GM21447 (cell line): Measurements from ENCODE around the gene TMEM245.
"Not testable (repeated sequence)": the region's sequence is repeated elsewhere in the genome, so short reads cannot be mapped to it uniquely, and the experiment has no call there.

Experiments used
- ATAC-seq: cut with Tn5 transposase; IDR thresholded peaks from one replicate; pipeline ENCODE4 v1.9.1; 2021; ENCODE audit not compliant: unreplicated experiment

Gene TMEM245

DNA sequence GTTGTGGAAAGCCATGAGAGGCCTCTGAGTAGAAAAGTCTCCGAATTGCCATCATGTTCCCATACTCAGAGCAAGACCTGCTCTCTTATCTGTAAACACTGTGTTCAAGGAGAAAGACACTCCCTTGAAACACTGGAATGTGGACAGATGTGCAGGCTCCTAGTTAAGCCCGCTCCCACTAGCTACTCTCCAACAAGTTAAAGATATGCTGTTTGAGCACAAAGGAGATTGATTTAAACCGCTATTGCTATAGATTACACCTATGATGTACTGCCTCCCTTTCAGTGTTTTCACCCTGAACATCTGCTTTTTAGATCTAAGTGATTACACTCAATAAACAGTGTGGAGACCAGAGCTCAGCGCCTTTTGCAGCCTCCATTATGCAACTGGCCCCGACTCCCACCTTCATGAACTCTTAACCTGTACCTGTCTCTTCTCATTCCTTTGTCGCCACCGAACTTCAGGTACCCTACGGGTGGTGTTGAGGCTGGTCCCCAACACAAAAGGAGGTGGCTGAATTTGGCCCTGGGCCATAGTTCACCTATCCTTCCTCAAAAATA lies 47.5 kb downstream of the TMEM245 start:
- ATAC-seq, result no peak

DNA sequence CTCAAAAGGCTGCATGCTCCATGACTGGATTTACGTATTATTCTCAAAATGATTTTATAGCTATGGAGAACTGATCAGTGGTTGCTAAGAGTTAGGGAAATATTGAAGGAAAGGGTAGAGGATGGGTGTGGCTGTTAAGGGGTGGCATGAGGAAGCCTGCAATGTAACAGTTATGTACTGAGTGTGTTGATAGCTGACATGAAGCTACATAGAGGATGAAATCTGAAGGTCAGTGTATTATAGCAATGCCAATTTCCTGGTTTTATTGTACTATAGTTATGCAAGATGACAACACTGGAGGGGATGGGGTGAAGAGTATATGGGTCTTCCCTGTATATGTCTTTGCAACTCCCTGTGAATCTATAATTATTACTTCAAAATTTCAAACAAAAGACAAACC lies 51.0 kb downstream of the TMEM245 start:
- ATAC-seq, result no peak

DNA sequence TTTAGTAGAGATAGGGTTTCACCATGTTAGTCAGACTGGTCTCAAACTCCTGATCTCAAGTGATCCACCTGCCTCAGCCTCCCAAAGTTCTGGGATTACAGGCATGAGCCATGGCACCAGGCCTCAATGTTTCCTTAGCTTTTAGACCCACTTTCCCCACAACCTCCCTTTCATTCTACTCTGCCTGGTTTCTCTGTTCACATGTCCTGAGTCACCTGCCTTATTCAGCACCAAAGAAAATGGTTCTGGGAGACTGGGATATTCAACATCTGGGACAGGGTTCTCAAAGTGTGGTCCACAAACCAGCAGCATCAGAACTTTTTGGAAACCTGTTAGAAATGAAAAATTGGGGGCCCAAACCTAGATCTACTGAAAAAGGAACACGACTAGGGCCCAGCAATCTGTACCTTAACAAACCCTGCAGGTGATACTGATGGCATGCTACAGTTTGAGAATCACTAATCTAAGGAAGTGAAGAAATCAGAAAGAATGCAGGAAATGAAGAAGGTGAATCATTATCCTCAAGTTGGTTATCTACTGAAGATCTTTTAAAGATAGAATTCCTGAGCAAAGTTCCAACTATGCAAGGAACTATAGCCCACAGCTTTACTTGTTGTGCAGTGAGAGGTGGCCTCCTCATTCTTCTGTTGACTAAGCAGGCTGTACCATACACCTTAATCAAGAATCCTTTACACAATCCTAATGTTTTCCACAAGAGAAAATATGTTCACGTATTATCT lies 54.6 kb downstream of the TMEM245 start:
- no peak for ATAC-seq

DNA sequence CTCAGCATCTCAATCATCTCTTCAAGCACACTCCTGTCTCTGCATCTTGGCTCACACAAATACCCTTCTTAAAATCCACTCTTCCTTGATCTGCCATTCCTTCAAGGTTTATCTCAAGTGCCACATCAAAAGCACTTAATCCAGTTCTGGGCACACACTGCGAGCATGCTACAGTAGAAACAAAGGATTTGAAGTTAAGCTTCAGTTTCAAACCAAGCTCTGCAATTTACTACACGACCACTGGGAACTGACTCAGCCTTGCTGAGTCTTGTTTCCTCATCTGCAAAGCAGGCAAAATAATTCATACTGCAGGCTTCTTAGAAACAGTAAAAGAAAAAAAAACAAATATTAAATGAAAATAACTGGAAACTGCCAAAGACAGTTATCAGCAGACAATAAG lies 56.0 kb downstream of the TMEM245 start:
- no peak for ATAC-seq

DNA sequence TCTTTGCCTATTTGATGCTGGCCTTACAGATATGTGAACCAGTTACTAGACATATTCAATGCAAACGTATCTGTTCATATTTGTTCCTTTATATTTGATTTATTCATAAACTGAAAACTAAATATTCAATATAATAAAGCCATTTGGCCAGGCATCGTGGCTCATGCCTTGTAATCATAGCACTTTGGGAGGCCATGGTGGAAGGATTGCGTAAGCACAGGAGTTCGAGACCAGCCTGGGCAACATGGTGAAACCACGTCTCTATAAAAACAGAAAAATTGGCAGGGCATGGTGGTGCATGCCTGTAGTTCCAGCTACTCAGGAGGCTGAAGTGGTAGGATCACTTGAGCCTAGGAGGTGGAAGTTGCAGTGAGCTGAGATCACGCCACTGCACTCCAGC lies 57.2 kb downstream of the TMEM245 start:
- no peak for ATAC-seq

DNA sequence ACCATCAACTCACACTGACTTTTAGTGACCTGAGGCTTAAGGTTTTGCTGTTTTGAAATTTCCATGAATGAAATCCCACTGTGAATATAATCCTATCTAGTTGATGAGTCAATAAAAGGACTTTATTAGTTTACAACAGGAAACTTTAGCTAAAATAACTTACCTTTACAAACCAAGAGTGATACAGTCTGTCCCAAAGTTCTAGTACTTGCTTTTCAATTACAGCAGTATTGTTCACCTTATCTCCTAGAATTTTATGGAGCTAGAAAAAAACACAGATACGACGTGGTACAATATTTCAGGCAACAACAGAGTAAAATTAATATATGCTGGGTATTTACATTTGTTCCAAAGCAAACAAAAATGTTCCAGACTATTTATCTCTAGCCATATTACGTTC lies 59.6 kb downstream of the TMEM245 start:
- no peak for ATAC-seq

DNA sequence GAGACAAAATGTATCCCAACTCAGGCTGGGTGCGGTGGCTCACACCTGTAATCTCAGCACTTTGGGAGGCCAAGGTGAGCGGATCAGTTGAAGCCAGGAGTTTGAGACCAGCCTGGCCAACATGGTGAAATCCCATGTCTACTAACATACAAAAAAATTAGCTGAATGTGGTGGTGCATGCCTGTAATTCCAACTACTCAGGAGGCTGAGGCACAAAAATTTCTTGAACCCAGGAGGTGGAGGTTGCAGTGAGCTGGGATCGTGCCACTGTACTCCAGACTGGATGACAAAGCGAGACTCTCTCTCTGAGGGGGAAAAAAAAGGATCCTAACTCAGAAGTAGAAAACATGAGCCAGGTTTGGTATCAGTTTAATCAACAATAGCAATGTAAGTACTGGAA lies 66.6 kb downstream of the TMEM245 start:
- ATAC-seq, result not testable (repeated sequence)

DNA sequence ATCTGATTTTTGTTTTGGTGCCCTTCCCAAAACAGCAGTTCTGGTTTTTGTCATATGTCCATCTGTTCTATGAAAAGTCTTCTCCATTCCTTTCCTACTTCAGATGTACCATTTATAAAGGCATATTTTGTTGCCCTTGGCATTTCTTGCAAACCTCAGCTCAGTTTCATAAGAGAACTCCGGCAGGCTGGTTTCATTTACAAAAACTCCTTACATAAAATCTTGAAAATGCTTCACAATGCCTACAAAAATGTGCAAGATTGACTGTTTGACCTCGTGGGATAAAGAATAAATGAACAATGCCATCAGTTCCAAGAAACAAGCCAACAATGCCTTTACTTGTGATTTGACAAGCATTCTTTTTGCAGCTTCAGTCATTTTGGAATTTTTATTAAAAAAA lies 67.3 kb downstream of the TMEM245 start:
- no peak for ATAC-seq

DNA sequence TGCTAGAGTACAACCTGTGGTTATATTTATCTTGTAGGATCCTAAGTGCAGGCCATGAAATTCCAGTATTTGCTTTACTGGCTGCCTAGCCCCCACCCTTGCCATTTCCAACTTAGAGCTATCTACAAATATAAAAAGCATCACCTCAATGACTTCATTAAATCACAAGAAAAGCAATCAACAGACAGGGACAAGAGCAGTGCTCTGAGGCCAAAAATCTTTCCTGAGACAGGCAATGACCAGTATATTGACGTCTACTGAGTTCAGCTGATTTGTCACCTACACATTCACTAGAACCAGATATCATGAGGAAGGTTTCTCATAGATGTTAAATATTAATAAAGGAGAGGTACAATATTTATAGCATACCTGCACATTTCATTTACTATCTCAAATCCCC lies 68.0 kb downstream of the TMEM245 start:
- no peak for ATAC-seq

DNA sequence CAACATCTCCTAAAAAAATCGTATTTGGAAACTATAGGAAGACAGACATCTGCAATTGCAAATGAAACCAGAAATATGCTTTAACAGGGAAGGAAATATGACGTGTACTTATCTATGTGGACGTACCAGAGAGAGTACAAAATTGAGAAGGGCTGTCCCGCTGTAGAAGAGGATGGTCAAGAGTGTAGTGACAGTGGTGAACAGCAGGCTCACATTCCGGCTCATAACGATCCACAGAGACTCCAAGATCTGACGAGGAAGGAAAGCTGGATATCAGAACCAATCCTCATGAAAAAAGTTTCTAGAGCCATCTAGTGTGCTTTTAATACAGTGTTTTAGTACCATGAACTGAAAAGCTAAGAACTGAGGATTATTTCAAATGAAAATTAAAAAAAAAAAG lies 69.3 kb downstream of the TMEM245 start:
- no peak for ATAC-seq

DNA sequence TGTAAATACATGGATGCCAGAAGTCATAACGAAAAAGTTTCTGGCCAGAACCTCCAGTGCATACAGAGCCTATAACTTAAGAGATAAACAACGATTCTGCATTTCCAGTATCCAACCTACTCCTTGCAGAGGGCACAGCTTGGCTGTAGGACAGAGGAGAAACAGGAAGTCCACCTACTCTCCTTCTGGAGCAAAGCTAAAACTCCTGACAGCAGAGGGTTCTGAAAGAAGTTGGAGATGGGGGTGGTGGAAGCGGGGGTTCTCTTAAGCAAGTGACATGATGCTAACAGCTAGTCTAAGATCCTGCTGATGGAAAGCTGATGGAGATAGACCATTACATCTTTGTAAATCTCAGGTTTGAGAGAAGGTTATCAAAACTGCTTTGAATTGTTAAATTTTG lies 70.9 kb downstream of the TMEM245 start:
- ATAC-seq, result no peak

DNA sequence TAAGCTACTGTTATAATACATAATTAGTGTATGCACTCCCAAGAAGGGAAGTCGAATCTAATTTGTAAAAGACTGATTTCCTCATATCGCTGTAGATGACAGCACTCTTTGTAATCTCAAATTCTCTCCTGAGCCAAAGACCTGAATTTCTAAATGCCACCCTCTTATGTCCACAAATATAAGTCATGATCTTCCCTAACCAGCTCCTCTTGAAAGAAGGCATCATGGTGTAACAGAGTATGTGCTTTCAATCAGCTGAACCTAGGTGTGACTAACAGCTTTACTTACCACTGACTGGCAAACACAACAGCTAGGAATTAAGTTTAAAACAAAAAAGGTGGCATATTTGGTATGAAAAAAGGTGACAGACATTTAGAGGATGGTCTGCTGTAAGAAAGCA lies 72.5 kb downstream of the TMEM245 start:
- ATAC-seq, result no peak

DNA sequence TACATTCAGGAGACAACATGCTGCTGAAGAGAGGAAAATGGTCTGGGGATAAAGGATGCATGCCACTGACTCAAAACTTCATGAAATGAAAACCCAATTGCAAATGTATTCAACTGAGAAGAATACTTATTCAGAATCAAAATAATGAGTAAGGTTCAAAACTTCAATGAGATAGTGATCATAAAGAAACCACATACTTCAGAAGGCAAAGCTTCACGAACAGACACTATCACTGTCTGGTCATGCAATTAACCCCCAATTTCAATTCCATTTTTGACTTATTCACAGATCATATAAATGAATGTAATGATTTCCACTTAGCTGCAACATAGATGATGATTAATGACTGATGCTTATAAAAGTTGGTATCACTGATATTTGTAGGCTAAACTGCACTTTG lies 73.4 kb downstream of the TMEM245 start:
- no peak for ATAC-seq

DNA sequence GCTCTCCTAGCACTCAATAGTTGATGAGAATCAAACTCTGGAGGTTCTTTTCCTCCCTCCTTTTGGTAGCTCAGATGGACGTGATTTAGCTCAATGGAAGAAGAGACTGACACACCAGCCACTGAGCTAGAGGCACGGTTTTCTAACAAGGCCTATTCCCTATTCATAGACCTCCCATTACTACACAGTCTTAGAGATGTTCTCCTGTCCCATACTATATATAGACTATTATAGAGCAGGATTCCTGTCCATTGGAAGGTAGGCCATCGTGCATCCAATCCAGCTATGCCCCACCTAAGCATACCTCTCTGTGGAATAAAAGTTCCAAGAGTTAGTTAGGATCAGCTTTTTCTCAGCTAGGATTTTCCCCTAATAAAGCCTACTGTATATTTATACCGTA lies 76.2 kb downstream of the TMEM245 start:
- no peak for ATAC-seq

DNA sequence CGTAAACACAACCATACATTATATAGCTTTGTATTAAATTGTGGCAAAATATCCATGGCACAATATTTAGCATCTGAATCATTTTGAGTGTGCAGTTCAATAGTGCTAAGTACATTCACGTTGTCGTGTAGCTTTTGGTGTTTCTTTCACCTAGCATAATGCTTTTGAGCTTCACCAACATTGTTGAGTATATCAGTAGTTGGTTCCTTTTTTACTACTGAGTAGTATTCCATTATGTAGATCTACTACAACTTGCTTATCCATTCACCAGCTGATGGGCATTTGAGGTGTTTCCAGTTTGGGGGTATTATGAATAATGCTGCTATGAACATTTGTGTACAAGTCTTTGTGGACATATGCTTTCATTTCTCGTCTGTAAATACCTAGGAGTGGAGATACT lies 79.2 kb downstream of the TMEM245 start:
- ATAC-seq, result no peak

DNA sequence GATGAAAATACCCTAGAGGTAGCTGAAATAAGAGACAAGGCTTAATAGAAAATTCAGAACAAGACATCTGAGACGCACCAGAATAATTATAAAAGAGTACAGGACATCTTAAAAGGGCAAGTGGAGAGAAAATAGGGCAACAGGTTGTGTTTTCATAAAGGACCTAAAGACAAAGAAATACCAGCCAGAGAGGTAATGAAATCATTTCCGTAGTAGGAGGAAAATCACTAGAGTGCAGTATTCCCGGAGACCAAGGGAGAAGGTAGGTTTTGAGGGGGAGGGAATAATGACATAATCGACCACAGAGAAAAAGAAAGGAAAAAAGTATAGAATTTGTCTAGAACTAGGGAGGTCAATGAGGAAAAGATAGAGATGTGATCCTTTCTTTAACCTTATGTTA lies 80.2 kb downstream of the TMEM245 start:
- ATAC-seq, result no peak

DNA sequence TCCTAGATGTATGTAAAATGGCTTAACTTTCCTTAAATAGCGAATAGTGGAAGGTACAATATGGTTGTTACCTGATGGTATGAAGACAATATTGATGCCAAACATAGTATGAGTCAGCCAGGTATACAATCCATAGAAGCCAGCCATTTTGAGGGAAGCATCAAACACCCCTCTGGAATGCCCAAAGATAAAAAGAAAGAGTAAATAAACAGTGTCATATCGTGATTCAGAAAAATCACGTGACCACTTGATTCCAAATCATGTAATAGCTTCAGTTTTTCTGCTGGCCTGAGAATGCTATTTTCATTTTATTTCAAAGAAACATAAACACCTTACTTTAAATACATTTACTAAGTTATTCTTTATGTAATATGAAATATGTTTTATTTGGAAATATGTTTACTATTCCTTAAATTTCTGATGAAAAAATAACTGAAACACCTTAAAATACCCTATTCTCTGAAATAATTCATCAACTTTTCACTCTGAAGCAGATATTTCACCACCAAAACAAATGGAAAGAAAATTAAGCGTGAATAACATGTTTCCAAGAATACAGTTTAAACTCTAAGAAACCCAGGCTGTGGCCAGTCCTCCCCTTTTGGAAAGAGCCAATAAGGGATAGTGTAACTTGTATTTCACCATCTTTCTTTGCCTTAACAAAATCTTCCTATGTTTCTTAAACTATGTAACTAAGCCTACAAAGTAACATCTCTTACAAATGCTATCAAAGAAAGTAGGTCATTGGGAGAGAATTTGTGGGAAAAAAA lies 81.6 kb downstream of the TMEM245 start:
- no peak for ATAC-seq

DNA sequence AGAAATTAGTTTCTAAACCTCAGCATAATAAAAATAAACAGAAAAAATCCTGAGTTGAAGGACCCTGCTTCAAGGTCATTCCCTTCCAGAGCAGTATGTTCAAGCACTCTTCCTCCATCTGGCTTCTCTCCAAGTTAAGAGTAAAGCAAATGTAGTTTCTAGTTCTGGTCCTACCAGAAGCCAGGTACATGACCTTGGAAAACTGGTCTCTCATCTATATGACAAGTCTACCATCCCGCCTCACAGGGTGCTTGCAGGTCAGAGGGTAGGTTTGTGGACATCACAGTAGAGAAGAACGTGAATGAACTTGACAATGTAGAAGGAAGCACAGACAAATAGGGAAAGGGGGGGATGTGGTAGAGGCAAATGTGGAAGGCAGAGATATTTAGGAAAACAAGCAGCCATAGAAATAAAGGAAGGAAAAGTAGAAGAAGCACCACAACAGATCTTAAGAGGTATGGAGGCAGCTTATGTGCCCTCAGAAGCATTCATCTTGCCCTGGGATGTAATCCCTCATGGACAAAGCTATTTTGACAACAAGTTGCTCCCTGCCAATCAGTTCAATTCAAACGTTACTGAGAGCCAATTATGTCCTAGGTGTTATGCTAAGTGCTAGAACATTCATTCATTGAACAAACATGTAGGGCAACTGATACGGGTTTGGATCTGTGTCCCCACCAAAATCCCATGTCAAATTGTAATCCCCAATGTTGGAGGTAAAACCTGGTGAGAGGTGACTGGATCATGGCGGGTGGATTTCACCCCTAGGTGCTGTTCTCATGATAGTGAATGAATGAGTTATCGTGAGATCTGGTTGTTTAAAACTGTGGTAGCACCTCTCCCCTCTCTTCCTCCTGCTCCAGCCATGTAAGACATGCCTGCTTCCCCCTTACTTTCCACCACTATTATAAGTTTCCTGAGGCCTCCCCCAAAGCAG lies 82.7 kb downstream of the TMEM245 start:
- ATAC-seq, result no peak

DNA sequence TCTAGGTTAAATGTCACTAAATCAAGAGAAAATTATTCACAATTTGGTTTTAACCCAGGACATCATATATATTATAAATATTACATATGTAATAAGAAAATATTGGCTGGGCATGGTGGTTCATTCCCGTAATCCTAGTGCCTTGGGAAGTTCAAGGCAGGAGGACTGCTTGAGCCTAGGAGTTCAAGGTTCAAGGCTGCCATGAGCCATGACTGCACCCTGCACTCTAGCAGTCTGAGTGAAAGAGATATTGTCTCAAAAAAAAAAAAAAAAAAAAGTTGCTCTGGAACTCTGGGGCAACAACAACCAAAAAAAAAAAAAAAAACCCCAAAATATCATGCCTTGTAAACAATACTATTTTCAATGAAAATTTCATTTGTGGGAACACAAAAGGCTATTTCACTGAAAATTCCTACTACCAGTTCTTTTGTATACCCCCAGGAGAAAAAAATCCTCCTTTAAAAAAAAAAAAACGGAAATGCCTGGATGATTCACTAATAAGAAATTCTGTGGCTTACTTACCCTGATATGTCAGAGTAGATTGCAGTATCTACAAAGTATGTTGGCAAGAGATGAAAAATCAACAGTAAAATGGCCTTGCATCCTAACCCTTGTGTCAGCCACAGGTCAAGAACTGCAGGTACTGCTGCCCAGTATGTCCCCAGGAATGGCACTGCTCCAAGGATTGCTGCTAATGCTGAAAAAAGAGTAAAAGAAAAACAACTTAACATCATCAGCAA lies 83.9 kb downstream of the TMEM245 start:
- no peak for ATAC-seq

DNA sequence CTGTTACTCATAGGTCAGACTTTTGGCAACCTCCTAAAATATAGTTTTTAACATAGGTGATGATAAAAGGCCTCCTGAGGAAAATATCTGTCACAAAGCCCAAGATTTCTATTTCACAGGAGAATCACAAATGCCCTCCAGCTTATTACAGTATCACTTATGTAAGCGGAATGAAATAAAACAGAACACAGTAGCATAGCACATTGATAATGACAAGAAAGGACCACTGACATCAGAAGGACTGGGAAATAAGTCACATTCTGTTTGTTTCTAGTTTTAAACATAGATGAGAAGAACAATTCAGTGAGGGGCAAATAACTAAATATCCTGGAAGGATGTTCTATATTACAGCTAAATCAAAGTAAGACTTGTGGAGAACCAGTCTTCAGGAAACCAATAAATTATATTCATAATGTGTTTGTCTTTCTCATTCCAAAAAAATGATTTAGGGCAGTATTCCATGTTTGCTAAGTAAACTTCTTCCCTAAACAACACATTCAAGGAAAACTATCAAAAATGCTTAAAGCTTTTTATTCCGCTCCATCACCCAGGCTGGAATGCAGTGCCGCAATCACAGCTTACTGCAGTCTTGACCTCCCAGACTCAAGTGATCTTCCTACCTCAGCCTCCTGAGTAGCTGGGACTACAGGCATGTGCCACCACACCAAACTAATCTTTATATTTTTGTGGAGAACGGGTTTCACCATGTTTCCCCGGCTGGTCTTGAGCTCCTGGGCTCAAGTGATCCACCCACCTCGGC lies 85.6 kb downstream of the TMEM245 start:
- no peak for ATAC-seq
